ENCODE data around the gene SACS.

Gene SACS

GRCh38 chr13:23384111-23384510, 49.4 kb downstream of the SACS start:
- Histone ChIP-seq H3K4me3 (ENCODE audit: low read length) (no peak overlapping the region), H3K4me1 (ENCODE audit: control insufficient read depth, insufficient read depth, low read length) (peaks cover 4% of the 10 kb centered on the region; the same call in 1 of the 2 replicates), H3K27ac (ENCODE audit: low read length) (no peak overlapping the region), H3K9me3 (ENCODE audit: control insufficient read depth, insufficient read depth, low read length) (no peaks in the 10 kb centered on the region), H3K36me3 (ENCODE audit: control insufficient read depth, insufficient read depth, low read length) (no peaks in the 10 kb centered on the region), H3K27me3 (ENCODE audit: control insufficient read depth, insufficient read depth, low read length) (no peaks in the 10 kb centered on the region)
- WGBS (ENCODE audit: insufficient coverage, insufficient read length): no CpG with 5 or more reads among the region's 4 CpGs
- DNase-seq (ENCODE audit: low read depth, low spot score): no peak

GRCh38 chr13:23383151-23383550, 50.4 kb downstream of the SACS start:
- no peak for DNase-seq (ENCODE audit: low read depth, low spot score)

GRCh38 chr13:23381866-23382265, 51.6 kb downstream of the SACS start:
- H3K9me3 ChIP-seq (ENCODE audit: control insufficient read depth, insufficient read depth, low read length): no peaks in the 10 kb centered on the region
- no peak for DNase-seq (ENCODE audit: low read depth, low spot score)
- H3K4me3 ChIP-seq (ENCODE audit: low read length): no peak overlapping the region
- no peaks in the 10 kb centered on the region for H3K36me3 ChIP-seq (ENCODE audit: control insufficient read depth, insufficient read depth, low read length)
- no peaks in the 10 kb centered on the region for H3K27me3 ChIP-seq (ENCODE audit: control insufficient read depth, insufficient read depth, low read length)
- H3K4me1 ChIP-seq (ENCODE audit: control insufficient read depth, insufficient read depth, low read length): peaks cover 4% of the 10 kb centered on the region; the same call in 1 of the 2 replicates
- WGBS (ENCODE audit: insufficient coverage, insufficient read length): no CpG with 5 or more reads among the region's 6 CpGs
- no peak overlapping the region for H3K27ac ChIP-seq (ENCODE audit: low read length)

More at GRCh38 chr13:23383151-23383550, 50.4 kb downstream of the SACS start:
- Histone ChIP-seq H3K9me3 (ENCODE audit: control insufficient read depth, insufficient read depth, low read length) (no peaks in the 10 kb centered on the region), H3K27ac (ENCODE audit: low read length) (no peak overlapping the region), H3K4me3 (ENCODE audit: low read length) (no peak overlapping the region), H3K36me3 (ENCODE audit: control insufficient read depth, insufficient read depth, low read length) (no peaks in the 10 kb centered on the region), H3K4me1 (ENCODE audit: control insufficient read depth, insufficient read depth, low read length) (peaks cover 4% of the 10 kb centered on the region; the same call in 1 of the 2 replicates), H3K27me3 (ENCODE audit: control insufficient read depth, insufficient read depth, low read length) (no peaks in the 10 kb centered on the region)
- WGBS (ENCODE audit: insufficient coverage, insufficient read length): no CpG with 5 or more reads among the region's 6 CpGs

- Histone ChIP-seq H3K27ac (ENCODE audit: low read length) (no peak overlapping the region), H3K27me3 (ENCODE audit: control insufficient read depth, insufficient read depth, low read length) (no peaks in the 10 kb centered on the region), H3K36me3 (ENCODE audit: control insufficient read depth, insufficient read depth, low read length) (no peaks in the 10 kb centered on the region), H3K4me1 (ENCODE audit: control insufficient read depth, insufficient read depth, low read length) (peaks cover 4% of the 10 kb centered on the region; the same call in 1 of the 2 replicates), H3K9me3 (ENCODE audit: control insufficient read depth, insufficient read depth, low read length) (no peaks in the 10 kb centered on the region), H3K4me3 (ENCODE audit: low read length) (no peak overlapping the region)
- no peak for DNase-seq (ENCODE audit: low read depth, low spot score)
- no CpG with 5 or more reads among the region's 5 CpGs for WGBS (ENCODE audit: insufficient coverage, insufficient read length)
These were observed 53.0 kb downstream of the SACS start for GRCh38 chr13:23380534-23380933.

- DNase-seq (ENCODE audit: low read depth, low spot score): no peak
- H3K9me3 ChIP-seq (ENCODE audit: control insufficient read depth, insufficient read depth, low read length): no peaks in the 10 kb centered on the region
- WGBS (ENCODE audit: insufficient coverage, insufficient read length): no CpG with 5 or more reads among the region's 11 CpGs
- H3K4me1 ChIP-seq (ENCODE audit: control insufficient read depth, insufficient read depth, low read length): peaks cover 4% of the 10 kb centered on the region; the same call in 1 of the 2 replicates
- no peak overlapping the region for H3K27ac ChIP-seq (ENCODE audit: low read length)
- no peaks in the 10 kb centered on the region for H3K27me3 ChIP-seq (ENCODE audit: control insufficient read depth, insufficient read depth, low read length)
- H3K36me3 ChIP-seq (ENCODE audit: control insufficient read depth, insufficient read depth, low read length): no peaks in the 10 kb centered on the region
- no peak overlapping the region for H3K4me3 ChIP-seq (ENCODE audit: low read length)
These were observed 55.4 kb downstream of the SACS start for GRCh38 chr13:23377983-23378632.

GRCh38 chr13:23377579-23377978, 55.9 kb downstream of the SACS start:
- no peak overlapping the region for H3K4me3 ChIP-seq (ENCODE audit: low read length)
- DNase-seq (ENCODE audit: low read depth, low spot score): no peak
- H3K27me3 ChIP-seq (ENCODE audit: control insufficient read depth, insufficient read depth, low read length): no peaks in the 10 kb centered on the region
- H3K27ac ChIP-seq (ENCODE audit: low read length): no peak overlapping the region
- no peaks in the 10 kb centered on the region for H3K36me3 ChIP-seq (ENCODE audit: control insufficient read depth, insufficient read depth, low read length)
- peaks cover 4% of the 10 kb centered on the region; the same call in 1 of the 2 replicates for H3K4me1 ChIP-seq (ENCODE audit: control insufficient read depth, insufficient read depth, low read length)
- H3K9me3 ChIP-seq (ENCODE audit: control insufficient read depth, insufficient read depth, low read length): no peaks in the 10 kb centered on the region
- no CpG with 5 or more reads among the region's 7 CpGs for WGBS (ENCODE audit: insufficient coverage, insufficient read length)

GRCh38 chr13:23375001-23375971, 58.2 kb downstream of the SACS start:
- no CpG with 5 or more reads among the region's 117 CpGs for WGBS (ENCODE audit: insufficient coverage, insufficient read length)
- Histone ChIP-seq H3K9me3 (ENCODE audit: control insufficient read depth, insufficient read depth, low read length) (no peaks in the 10 kb centered on the region), H3K4me3 (ENCODE audit: low read length) (peak overlapping the region; percentile 58), H3K36me3 (ENCODE audit: control insufficient read depth, insufficient read depth, low read length) (no peaks in the 10 kb centered on the region), H3K27me3 (ENCODE audit: control insufficient read depth, insufficient read depth, low read length) (no peaks in the 10 kb centered on the region), H3K4me1 (ENCODE audit: control insufficient read depth, insufficient read depth, low read length) (peaks cover 4% of the 10 kb centered on the region; the same call in 1 of the 2 replicates), H3K27ac (ENCODE audit: low read length) (no peak overlapping the region)
- peak; percentile 41 for DNase-seq (ENCODE audit: low read depth, low spot score)

- DNase-seq (ENCODE audit: low read depth, low spot score): no peak
- Histone ChIP-seq H3K36me3 (ENCODE audit: control insufficient read depth, insufficient read depth, low read length) (peaks cover 2% of the 10 kb centered on the region; the same call in 1 of the 2 replicates), H3K9me3 (ENCODE audit: control insufficient read depth, insufficient read depth, low read length) (no peaks in the 10 kb centered on the region), H3K27ac (ENCODE audit: low read length) (no peak overlapping the region), H3K4me3 (ENCODE audit: low read length) (no peak overlapping the region), H3K4me1 (ENCODE audit: control insufficient read depth, insufficient read depth, low read length) (no peaks in the 10 kb centered on the region), H3K27me3 (ENCODE audit: control insufficient read depth, insufficient read depth, low read length) (no peaks in the 10 kb centered on the region)
- no CpG with 5 or more reads among the region's 5 CpGs for WGBS (ENCODE audit: insufficient coverage, insufficient read length)
These were observed 61.1 kb downstream of the SACS start for GRCh38 chr13:23372264-23372906.

GRCh38 chr13:23367907-23368306, 65.6 kb downstream of the SACS start:
- peaks cover 9% of the 10 kb centered on the region; the same call in 1 of the 2 replicates for H3K36me3 ChIP-seq (ENCODE audit: control insufficient read depth, insufficient read depth, low read length)

GRCh38 chr13:23365652-23366051, 67.8 kb downstream of the SACS start:
- Histone ChIP-seq H3K27ac (ENCODE audit: low read length) (no peak overlapping the region), H3K4me1 (ENCODE audit: control insufficient read depth, insufficient read depth, low read length) (no peaks in the 10 kb centered on the region), H3K36me3 (ENCODE audit: control insufficient read depth, insufficient read depth, low read length) (peaks cover 9% of the 10 kb centered on the region; the same call in 1 of the 2 replicates), H3K9me3 (ENCODE audit: control insufficient read depth, insufficient read depth, low read length) (no peaks in the 10 kb centered on the region), H3K4me3 (ENCODE audit: low read length) (no peak overlapping the region), H3K27me3 (ENCODE audit: control insufficient read depth, insufficient read depth, low read length) (no peaks in the 10 kb centered on the region)
- no CpG with 5 or more reads among the region's 3 CpGs for WGBS (ENCODE audit: insufficient coverage, insufficient read length)
- no peak for DNase-seq (ENCODE audit: low read depth, low spot score)

More at GRCh38 chr13:23367907-23368306, 65.6 kb downstream of the SACS start:
- Histone ChIP-seq H3K4me3 (ENCODE audit: low read length) (no peak overlapping the region), H3K27me3 (ENCODE audit: control insufficient read depth, insufficient read depth, low read length) (no peaks in the 10 kb centered on the region), H3K27ac (ENCODE audit: low read length) (no peak overlapping the region), H3K4me1 (ENCODE audit: control insufficient read depth, insufficient read depth, low read length) (no peaks in the 10 kb centered on the region), H3K9me3 (ENCODE audit: control insufficient read depth, insufficient read depth, low read length) (no peaks in the 10 kb centered on the region)
- DNase-seq (ENCODE audit: low read depth, low spot score): no peak
- no CpG with 5 or more reads among the region's 6 CpGs for WGBS (ENCODE audit: insufficient coverage, insufficient read length)
